Adipocyte (in vitro differentiated cells): ENCODE data around the gene PTPRG.
"Not testable (repeated sequence)": the region's sequence is repeated elsewhere in the genome, so short reads cannot be mapped to it uniquely, and the experiment has no call there.

Experiments
- DNase-seq: peaks from one replicate; pipeline ENCODE4 v3.0.0-alpha.2; 2015; ENCODE audit warnings: low read depth
- H3K27me3 ChIP-seq: replicated peaks from 2 replicates; pipeline ENCODE4 v1.7.0; 2013; ENCODE audit warnings: mild to moderate bottlenecking, low read length, moderate library complexity; ENCODE audit not compliant: control insufficient read depth, insufficient read depth
- H3K36me3 ChIP-seq: 2 replicates; pipeline ENCODE4 v1.7.0; 2013; ENCODE audit warnings: low read length, mild to moderate bottlenecking, moderate library complexity; ENCODE audit not compliant: control insufficient read depth, insufficient read depth, severe bottlenecking
- H3K4me1 ChIP-seq: 2 replicates; pipeline ENCODE4 v1.7.0; 2013; ENCODE audit warnings: mild to moderate bottlenecking, low read length, moderate library complexity; ENCODE audit not compliant: control insufficient read depth, insufficient read depth
- H3K4me3 ChIP-seq: 2 replicates; pipeline ENCODE4 v1.7.0; 2013; ENCODE audit warnings: mild to moderate bottlenecking, low read length, moderate library complexity
- H3K9ac ChIP-seq: 2 replicates; pipeline ENCODE4 v1.7.0; 2013; ENCODE audit warnings: mild to moderate bottlenecking, low read length, moderate library complexity
- H3K9me3 ChIP-seq: 2 replicates; pipeline ENCODE4 v1.7.0; 2013; ENCODE audit warnings: mild to moderate bottlenecking, low read length, moderate library complexity; ENCODE audit not compliant: control insufficient read depth

The PTPRG gene

DNA sequence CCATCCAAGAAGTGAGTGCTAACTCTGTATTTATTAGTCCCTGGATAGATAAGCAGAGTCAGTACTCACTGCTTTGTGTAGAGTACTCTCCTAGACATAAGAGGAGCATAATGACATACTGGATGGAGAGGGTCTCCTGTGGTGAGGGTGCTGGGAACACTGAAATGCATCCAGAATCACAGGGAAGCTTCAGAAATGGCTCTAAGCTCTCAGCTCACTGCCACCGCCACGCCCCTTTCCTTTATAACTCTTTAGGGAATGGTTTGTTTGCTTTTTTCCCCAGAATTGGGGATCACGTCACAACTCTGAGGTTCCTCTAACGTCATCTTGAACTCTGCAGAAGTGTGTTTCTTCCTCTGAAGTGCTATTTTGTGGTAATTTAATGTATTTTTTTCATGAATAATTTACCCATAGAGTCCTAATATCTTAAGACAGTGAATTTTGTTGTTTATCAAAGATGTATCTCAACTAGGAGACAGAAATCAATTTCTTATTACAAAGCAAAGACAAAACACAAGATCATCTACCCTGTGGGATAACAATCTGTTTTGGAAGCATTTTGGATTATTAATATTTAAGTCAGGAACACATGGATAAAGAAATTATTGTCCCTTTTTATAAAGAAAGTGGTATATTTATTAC is 154.6 kb downstream of the PTPRG start:
- Histone ChIP-seq H3K9me3 (no peaks in the 10 kb centered on the region), H3K36me3 (no peaks in the 10 kb centered on the region), H3K27me3 (no peaks in the 10 kb centered on the region), H3K4me1 (peaks cover 19% of the 10 kb centered on the region), H3K9ac (no peak overlapping the region), H3K4me3 (no peak overlapping the region)
- no peak for DNase-seq

DNA sequence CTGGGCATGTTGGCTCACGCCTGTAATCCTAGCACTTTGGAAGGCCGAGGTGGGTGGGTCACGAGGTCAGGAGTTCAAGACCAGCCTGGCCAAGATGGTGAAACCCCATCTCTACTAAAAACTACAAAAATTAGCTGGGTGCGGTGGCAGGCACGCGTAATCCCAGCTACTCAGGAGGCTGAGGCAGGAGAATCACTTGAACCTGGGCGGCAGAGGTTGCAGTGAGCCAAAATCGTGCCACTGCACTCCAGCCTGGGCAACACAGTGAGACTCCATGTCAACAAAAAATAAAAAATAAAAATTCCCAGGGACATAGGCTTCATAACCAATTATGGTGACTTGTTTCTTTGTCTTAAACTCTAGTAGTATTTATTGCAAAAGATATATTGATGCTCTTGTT is 155.3 kb downstream of the PTPRG start:
- not testable (repeated sequence) for DNase-seq, H3K27me3 ChIP-seq, H3K9ac ChIP-seq, H3K36me3 ChIP-seq, H3K4me3 ChIP-seq, H3K9me3 ChIP-seq
- H3K4me1 ChIP-seq = peaks cover 19% of the 10 kb centered on the region

DNA sequence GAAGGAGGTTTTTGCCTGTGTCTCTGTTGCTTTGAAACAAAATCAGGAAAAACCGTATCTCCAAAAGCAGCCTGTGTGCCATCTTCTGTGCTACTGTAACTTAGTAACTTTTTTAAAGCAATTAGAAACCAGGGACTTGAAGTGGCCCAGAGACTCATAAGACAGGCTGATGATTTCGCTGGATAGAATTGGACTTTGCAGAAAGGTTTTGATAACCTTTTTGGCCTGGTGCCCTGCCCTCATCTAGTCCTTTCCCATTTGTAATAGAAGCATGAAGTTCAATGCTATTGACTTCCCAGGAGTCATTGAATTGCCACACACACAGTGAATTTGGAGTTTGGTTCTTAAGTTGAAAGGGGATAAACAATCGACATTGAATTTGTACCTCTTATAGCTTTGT is 157.2 kb downstream of the PTPRG start:
- DNase-seq = no peak
- H3K27me3 ChIP-seq = no peaks in the 10 kb centered on the region
- H3K36me3 ChIP-seq = no peaks in the 10 kb centered on the region
- peaks cover 19% of the 10 kb centered on the region for H3K4me1 ChIP-seq
- H3K9ac ChIP-seq = no peak overlapping the region
- no peak overlapping the region for H3K4me3 ChIP-seq
- H3K9me3 ChIP-seq = no peaks in the 10 kb centered on the region

DNA sequence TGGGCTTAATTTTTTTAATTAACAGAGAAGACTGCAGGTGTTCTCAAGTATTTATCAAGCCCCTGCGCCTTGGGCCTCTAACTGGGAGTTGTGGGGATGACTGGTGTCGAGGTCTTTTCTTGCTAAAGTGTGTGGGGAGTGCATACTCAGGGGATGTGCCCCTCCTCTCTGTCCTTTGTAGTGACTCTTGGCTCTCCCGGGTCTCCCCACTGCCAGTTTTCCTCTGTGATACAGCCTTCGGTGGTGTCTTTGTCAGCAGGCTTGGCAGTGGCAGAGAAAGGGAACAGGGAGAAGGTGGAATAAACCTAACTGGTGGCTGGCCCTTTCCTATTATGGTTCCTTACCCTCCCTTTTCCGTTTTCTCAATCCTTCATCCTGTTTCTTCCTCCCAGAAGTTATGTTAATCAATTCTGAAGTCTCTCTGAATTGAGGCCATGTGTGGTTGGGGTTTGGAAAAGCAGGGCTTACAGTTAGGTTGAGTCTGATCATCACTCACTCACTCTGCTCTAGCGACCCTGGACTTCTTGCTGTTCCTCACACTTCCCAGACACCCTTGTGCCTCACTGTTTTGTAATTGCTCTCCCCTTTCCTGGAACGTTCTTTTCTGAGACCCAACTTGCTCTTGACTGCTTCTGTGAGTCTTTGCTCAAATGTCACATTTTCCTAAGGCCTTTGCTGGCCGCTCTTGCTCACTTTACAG is 158.1 kb downstream of the PTPRG start:
- H3K36me3 ChIP-seq = no peaks in the 10 kb centered on the region
- no peaks in the 10 kb centered on the region for H3K27me3 ChIP-seq
- H3K9me3 ChIP-seq = no peaks in the 10 kb centered on the region
- H3K4me3 ChIP-seq = no peak overlapping the region
- no peak overlapping the region for H3K9ac ChIP-seq
- DNase-seq = peak; percentile 24
- H3K4me1 ChIP-seq = peaks cover 19% of the 10 kb centered on the region

DNA sequence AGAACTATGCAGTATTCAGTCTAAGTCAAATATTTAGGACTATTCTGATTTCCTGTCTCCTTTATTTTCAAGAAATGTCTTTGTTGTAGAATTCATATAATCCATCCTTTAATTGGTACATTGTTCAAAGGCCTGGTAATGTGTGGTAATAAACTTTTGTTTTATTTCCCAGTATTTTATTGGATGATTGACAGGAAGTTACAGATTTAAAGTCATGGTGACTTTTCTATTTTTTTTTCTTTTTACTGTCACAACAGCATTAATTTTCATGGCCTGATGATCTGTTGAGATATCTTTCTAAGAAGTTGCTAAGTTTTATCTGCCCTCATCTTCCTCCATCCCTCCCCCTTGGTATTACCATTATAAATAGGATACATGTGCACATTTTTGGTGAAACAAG is 161.7 kb downstream of the PTPRG start:
- no peak overlapping the region for H3K9ac ChIP-seq
- DNase-seq = no peak
- no peaks in the 10 kb centered on the region for H3K36me3 ChIP-seq
- H3K4me3 ChIP-seq = no peak overlapping the region
- peaks cover 23% of the 10 kb centered on the region for H3K4me1 ChIP-seq
- no peaks in the 10 kb centered on the region for H3K27me3 ChIP-seq
- H3K9me3 ChIP-seq = no peaks in the 10 kb centered on the region

DNA sequence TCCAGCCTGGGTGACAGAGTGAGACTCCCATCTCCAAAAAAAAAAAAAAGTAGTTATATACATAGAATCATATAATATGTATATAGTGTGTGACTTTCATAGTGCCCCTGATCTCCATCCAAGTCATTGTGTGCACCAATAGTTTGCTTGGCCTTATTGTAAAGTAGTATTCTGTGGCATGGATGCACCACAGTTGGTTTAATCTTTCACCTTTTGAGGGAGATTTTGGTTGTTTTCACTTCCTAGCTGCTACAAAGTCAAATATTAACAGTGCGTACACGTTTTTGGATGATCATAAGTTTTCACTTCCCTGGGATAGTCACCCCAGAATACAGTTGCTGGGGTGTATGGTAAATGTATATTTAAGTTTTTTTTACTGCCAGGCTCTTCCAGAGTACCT is 162.8 kb downstream of the PTPRG start:
- Histone ChIP-seq H3K4me1 (peaks cover 13% of the 10 kb centered on the region), H3K9me3 (no peaks in the 10 kb centered on the region), H3K27me3 (no peaks in the 10 kb centered on the region), H3K9ac (no peak overlapping the region), H3K4me3 (no peak overlapping the region), H3K36me3 (no peaks in the 10 kb centered on the region)
- DNase-seq = no peak

DNA sequence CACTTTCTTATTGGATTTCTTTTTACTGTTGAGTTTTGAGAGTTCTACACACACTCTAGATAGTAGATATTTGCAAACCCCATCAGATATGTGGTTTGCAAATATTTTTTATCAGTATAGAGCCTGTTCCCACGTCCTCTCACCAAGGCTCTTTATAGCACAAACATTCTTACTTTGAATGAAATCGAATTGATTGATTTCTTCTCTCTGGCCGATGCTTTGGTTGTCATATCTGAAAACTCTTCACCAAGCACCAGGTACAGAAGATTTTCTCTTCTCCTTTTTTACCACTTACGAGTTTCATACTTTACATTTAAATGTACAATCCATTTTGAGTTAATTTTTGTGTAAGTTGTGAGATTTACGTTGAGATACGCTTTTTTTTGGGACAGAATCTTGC is 163.4 kb downstream of the PTPRG start:
- Histone ChIP-seq H3K9ac (no peak overlapping the region), H3K4me3 (no peak overlapping the region), H3K36me3 (no peaks in the 10 kb centered on the region), H3K27me3 (no peaks in the 10 kb centered on the region), H3K9me3 (no peaks in the 10 kb centered on the region), H3K4me1 (peaks cover 7% of the 10 kb centered on the region)
- DNase-seq = no peak

DNA sequence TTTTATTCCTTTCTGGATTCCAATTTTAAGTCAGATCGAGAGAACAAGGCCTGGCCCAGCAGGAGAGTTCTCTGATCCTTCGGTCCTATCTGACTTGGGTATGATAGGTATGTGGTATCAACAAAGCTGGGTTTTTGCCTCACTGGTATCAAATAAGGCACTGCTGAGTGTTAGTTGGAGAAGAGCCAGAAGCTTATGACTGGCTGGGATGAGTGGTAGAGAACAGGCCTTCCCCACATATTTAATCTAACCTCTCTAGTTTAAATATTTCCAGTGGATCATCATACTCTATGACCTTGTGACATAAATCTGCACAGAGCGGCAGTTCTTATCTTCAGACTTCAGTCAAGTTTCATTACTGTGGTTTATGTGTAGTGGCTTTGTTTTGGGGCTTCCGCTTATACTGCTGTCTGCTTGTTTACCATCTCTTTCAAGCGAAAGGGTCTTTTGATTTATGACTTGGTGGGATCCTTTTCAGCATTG is 164.5 kb downstream of the PTPRG start:
- DNase-seq = peak; percentile 28
- H3K27me3 ChIP-seq = no peaks in the 10 kb centered on the region
- no peak overlapping the region for H3K9ac ChIP-seq
- no peaks in the 10 kb centered on the region for H3K9me3 ChIP-seq
- H3K36me3 ChIP-seq = no peaks in the 10 kb centered on the region
- H3K4me3 ChIP-seq = no peak overlapping the region
- peaks cover 10% of the 10 kb centered on the region for H3K4me1 ChIP-seq

DNA sequence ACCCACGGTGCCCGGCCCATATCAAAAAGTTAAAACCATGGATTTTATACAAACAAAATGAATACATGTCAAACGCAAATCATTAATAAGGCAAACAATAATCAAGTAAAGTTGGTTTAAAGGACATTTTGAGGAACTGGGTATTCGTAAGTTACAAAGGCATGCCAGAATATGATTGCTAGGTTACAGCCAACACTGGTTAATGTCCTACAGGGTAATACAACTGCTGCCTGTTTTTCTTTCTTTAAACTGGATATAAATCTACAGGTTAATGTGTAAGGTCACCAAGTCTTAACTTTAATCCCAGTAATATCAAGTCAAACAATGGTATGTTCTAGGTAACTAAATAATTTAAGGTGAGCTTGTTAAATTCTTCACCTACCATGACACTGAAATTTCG is 166.1 kb downstream of the PTPRG start:
- no peaks in the 10 kb centered on the region for H3K27me3 ChIP-seq
- H3K36me3 ChIP-seq = no peaks in the 10 kb centered on the region
- no peak overlapping the region for H3K4me3 ChIP-seq
- DNase-seq = no peak
- no peaks in the 10 kb centered on the region for H3K9me3 ChIP-seq
- H3K4me1 ChIP-seq = peaks cover 10% of the 10 kb centered on the region
- no peak overlapping the region for H3K9ac ChIP-seq

DNA sequence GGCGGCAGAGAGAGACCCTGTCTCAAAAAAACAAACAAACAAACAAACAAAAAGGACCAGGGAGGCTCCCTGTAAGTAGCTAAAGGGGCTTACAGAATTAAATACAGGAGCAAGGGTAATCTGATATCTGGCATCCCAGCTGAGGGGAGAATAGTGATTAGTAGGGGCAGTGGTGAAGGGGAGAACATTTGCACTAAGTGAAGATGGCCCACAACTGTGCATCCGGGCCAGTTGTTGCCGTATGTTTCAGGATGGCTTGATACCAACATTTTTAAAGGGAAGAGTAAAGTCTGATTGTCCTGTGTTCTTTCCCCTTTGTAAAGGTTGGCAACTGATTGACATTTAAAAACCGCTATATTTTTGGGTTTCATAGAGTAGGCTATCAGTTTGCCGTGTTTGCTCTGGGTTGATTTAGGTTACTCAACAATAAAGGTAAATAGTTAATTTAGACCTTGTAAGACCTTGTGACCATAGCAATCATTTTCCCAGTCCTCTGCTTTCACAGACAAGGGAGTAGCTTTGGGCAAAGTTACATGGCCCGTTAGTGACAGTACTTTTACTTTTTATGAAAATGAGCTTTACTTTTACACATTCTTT is 167.8 kb downstream of the PTPRG start:
- Histone ChIP-seq H3K9me3 (no peaks in the 10 kb centered on the region), H3K4me1 (peaks cover 21% of the 10 kb centered on the region), H3K9ac (no peak overlapping the region), H3K4me3 (no peak overlapping the region), H3K27me3 (no peaks in the 10 kb centered on the region), H3K36me3 (no peaks in the 10 kb centered on the region)
- DNase-seq = no peak

DNA sequence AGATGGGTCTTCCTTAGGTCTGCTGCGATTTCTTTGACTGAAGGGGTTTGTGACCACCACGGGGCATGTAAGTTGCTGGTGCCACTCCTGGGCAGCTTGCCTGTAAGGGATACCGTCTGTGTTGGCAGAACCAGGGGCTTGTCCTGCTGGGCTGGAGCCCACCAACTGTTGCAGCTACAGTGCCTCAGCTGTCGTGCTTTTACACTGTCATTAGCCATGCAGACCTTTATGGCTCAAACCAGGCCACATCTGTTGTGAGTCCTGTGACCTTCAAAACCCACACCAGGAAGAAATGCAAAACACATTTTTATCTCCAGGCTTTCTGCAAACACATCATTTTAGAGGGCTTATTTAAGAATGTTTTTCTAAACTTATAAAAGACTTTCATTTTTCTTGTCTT is 168.7 kb downstream of the PTPRG start:
- H3K9me3 ChIP-seq = no peaks in the 10 kb centered on the region
- no peak overlapping the region for H3K9ac ChIP-seq
- DNase-seq = no peak
- H3K27me3 ChIP-seq = no peaks in the 10 kb centered on the region
- H3K36me3 ChIP-seq = no peaks in the 10 kb centered on the region
- H3K4me3 ChIP-seq = no peak overlapping the region
- H3K4me1 ChIP-seq = peaks cover 30% of the 10 kb centered on the region
